A673 (cell line): ENCODE results near the gene WRNIP1. TPM values are rescaled to one million over a fixed set of nuclear protein-coding genes. Genes with fewer than 3 reads are reported as not detected.

Experiments used
- BruUV-seq: library from RNA; stranded (reverse); fragments of 400-500 nt; replicated peaks from 2 replicates; lab custom pipeline; 2021; lab: Mats Ljungman, UMichigan
- CTCF ChIA-PET: fragments of 300-600 bp; sonication (Branson Sonifier 250); formaldehyde crosslinking; loops from one replicate; lab custom pipeline; 2022; ENCODE audit warnings: antibody characterized with exemption; lab: Charles Lee
- POLR2A ChIA-PET: fragments of 300-600 bp; sonication (Branson Sonifier 250); formaldehyde crosslinking; loops from one replicate; lab custom pipeline; 2022; ENCODE audit warnings: antibody characterized with exemption; ENCODE audit not compliant: low non-redundant PET; lab: Charles Lee
- DNase-seq: peaks from one replicate; pipeline ENCODE4 v3.0.0-alpha.2; 2015; ENCODE audit warnings: low spot score
- H3K27ac ChIP-seq: fragments of 200-600 bp; sonication (generic); 2 replicates; pipeline ENCODE4 v1.5.1; 2016; ENCODE audit warnings: mixed run types, low read depth, mild to moderate bottlenecking, mixed read lengths, antibody characterized with exemption, low read length; ENCODE audit not compliant: poor library complexity, severe bottlenecking
- H3K27me3 ChIP-seq: fragments of 200-600 bp; sonication (generic); replicated peaks from 2 replicates; pipeline ENCODE4 v1.6.1; 2017; ENCODE audit warnings: mixed run types, low read depth, mild to moderate bottlenecking, mixed read lengths, antibody characterized with exemption, low read length; ENCODE audit not compliant: insufficient read depth, poor library complexity
- H3K36me3 ChIP-seq: fragments of 200-600 bp; sonication (generic); 2 replicates; pipeline ENCODE4 v1.6.1; 2016; ENCODE audit warnings: mixed run types, mild to moderate bottlenecking, mixed read lengths, antibody characterized with exemption, low read length; ENCODE audit not compliant: insufficient read depth, poor library complexity, severe bottlenecking
- H3K4me1 ChIP-seq: fragments of 200-600 bp; sonication (generic); 2 replicates; pipeline ENCODE4 v1.6.1; 2017; ENCODE audit warnings: mixed run types, mild to moderate bottlenecking, mixed read lengths, antibody characterized with exemption, low read length; ENCODE audit not compliant: insufficient read depth, poor library complexity, severe bottlenecking
- H3K4me3 ChIP-seq: fragments of 200-600 bp; sonication (generic); 2 replicates; pipeline ENCODE4 v1.5.1; 2016; ENCODE audit warnings: low read depth, mixed run types, mild to moderate bottlenecking, mixed read lengths, low read length; ENCODE audit not compliant: poor library complexity, severe bottlenecking
- H3K9me3 ChIP-seq: fragments of 200-600 bp; sonication (generic); 2 replicates; pipeline ENCODE4 v1.6.1; 2016; ENCODE audit warnings: mixed run types, low read depth, mild to moderate bottlenecking, mixed read lengths, antibody characterized with exemption, low read length; ENCODE audit not compliant: poor library complexity, severe bottlenecking
- CTCF ChIP-seq: fragments of 300-800, 200-600 bp; sonication (generic); conservative IDR thresholded peaks from 2 replicates; pipeline ENCODE4 v1.5.1; 2017; ENCODE audit warnings: low read depth, mild to moderate bottlenecking, antibody characterized with exemption, low read length, moderate library complexity, mixed read lengths
- EZH2 ChIP-seq: fragments of 200-600 bp; sonication (generic); IDR thresholded peaks from 2 replicates; pipeline ENCODE4 v1.6.1; 2017; ENCODE audit warnings: borderline replicate concordance, low read depth, mild to moderate bottlenecking, mixed read lengths, antibody characterized with exemption, low read length; ENCODE audit not compliant: poor library complexity, severe bottlenecking
- intact Hi-C: fragments of 100-400 bp; cut with micrococcal nuclease; formaldehyde crosslinking; loops from one replicate; pipeline ENCODE4 v1.10.0; 2022; ENCODE audit not compliant: unreplicated experiment
- total RNA-seq: library from RNA; stranded (reverse); gene quantifications from 2 replicates; pipeline ENCODE4 v1.2.3, GENCODE V29; 2021

Gene WRNIP1
- total RNA-seq, 1 experiment from 2014 or later: 49.3 TPM

DNA sequence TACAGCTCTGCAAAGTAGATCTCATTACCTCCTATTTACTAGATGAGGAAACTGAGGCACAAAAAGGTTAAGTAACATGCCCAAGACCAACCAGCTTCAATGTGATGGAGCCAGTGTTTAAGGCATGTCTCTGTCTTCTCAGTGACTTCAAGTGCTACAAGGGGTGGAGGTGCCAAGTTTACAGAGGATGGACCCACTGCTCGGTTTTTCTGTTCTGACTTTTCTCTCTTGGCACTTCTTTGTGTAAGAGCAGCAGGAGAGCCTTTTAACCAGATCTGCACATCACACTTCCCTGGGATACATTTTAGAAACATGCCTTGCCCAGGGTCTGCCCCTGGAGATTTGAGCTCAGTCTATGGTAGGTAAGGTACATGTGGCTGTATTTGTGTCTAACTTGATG, 9.8 kb downstream of the WRNIP1 start:
- TF ChIP-seq EZH2: no peak
- TF ChIP-seq CTCF: no peak
- POLR2A ChIA-PET: interaction anchor here (0.7 kb wide), 1 partner anchor 23 kb away, joined by 4 read pairs; no protein-coding TSS in a partner anchor
- intact Hi-C loops: no loop called here
- CTCF ChIA-PET: no interaction called here
- no peak overlapping the region for H3K4me3 ChIP-seq
- DNase-seq: no peak
- H3K4me1 ChIP-seq: peaks cover 7% of the 10 kb centered on the region
- H3K36me3 ChIP-seq: peaks cover 49% of the 10 kb centered on the region
- BruUV-seq: no TSS peak
- H3K9me3 ChIP-seq: no peaks in the 10 kb centered on the region
- no peak overlapping the region for H3K27ac ChIP-seq
- H3K27me3 ChIP-seq: no peaks in the 10 kb centered on the region

DNA sequence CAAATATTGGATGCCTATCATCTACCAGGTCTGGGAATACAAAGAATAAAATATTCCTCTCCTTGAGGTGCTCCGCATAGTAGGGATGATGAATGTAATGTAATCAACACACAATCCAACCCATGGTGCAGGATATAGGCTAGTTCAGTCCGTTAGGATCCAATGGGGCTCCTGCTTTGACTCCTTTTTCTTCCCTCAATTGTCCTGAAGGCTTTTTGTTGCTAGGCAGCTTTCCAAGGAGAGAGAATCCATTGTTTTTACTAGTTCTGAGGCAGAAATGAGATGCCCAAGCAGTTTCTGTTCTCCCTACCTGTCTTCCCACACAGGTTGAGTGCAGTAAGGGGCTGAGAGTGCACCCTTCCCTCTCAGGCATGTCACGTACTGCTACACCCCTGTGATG, 12.1 kb downstream of the WRNIP1 start:
- TF ChIP-seq EZH2 (no peak), CTCF (no peak)
- ChIA-PET POLR2A (no interaction called here), CTCF (no interaction called here)
- DNase-seq: no peak
- Histone ChIP-seq H3K9me3 (no peaks in the 10 kb centered on the region), H3K27ac (no peak overlapping the region), H3K4me1 (no peaks in the 10 kb centered on the region), H3K27me3 (no peaks in the 10 kb centered on the region), H3K36me3 (peaks cover 49% of the 10 kb centered on the region), H3K4me3 (no peak overlapping the region)
- intact Hi-C loops: no loop called here
- BruUV-seq: no TSS peak

GRCh38 chr6:2780102-2780737, 15.0 kb downstream of the WRNIP1 start:
- BruUV-seq: no TSS peak
- peaks cover 39% of the 10 kb centered on the region for H3K36me3 ChIP-seq
- CTCF ChIA-PET: no interaction called here

More at GRCh38 chr6:2780102-2780737, 15.0 kb downstream of the WRNIP1 start:
- no peaks in the 10 kb centered on the region for H3K9me3 ChIP-seq
- intact Hi-C loops: no loop called here
- no peaks in the 10 kb centered on the region for H3K27me3 ChIP-seq
- no peak for DNase-seq
- H3K4me1 ChIP-seq: no peaks in the 10 kb centered on the region
- H3K4me3 ChIP-seq: no peak overlapping the region
- H3K27ac ChIP-seq: no peak overlapping the region
- no peak for TF ChIP-seq CTCF
- TF ChIP-seq EZH2: no peak
- POLR2A ChIA-PET: no interaction called here
